Sigmoid colon (tissue), 7 donors: ENCODE measurements around the gene KCNIP1. TPM values are rescaled to one million over a fixed set of nuclear protein-coding genes. Genes with fewer than 3 reads are reported as not detected.

ENCODE experiments used
- DNase-seq: peaks from one replicate; pipeline ENCODE4 v3.0.0-alpha.2; 2019
- H3K27ac ChIP-seq, 4 donors: fragments of 200-600 bp; sonication (generic); one replicate each; pipeline ENCODE4 v1.5.1; 2016 to 2019; ENCODE audit warnings: mild to moderate bottlenecking in 1 of 4
- H3K27me3 ChIP-seq, 3 donors: fragments of 200-600 bp; sonication (generic); one replicate each; pipeline ENCODE4 v1.5.1; 2019; ENCODE audit warnings: mild to moderate bottlenecking in 1 of 3
- H3K36me3 ChIP-seq, 4 donors: fragments of 200-600 bp; sonication (generic); one replicate each; pipeline ENCODE4 v1.5.1; 2016 to 2019
- H3K4me1 ChIP-seq, 4 donors: fragments of 200-600 bp; sonication (generic); one replicate each; pipeline ENCODE4 v1.5.1; 2017 to 2019
- H3K4me3 ChIP-seq, 4 donors: fragments of 200-600 bp; sonication (generic); one replicate each; pipeline ENCODE4 v1.5.1; 2017 to 2019; ENCODE audit warnings: mild to moderate bottlenecking in 2 of 4, moderate library complexity in 1 of 4
- H3K9me3 ChIP-seq, 4 donors: fragments of 200-600 bp in 3 of 4; sonication (generic) in 3 of 4; one replicate each; pipeline versions ENCODE4 v1.5.1 to v1.6.1; 2013 to 2019
- EP300 ChIP-seq, 4 donors: sonication (generic); formaldehyde crosslinking; IDR thresholded peaks; one replicate each; pipeline ENCODE4 v1.6.1; 2017; ENCODE audit warnings: antibody characterized with exemption in 4 of 4
- POLR2A ChIP-seq, 2 donors: fragments of 450-650 bp; IDR thresholded peaks; one replicate each; pipeline ENCODE4 v1.6.1; 2016; ENCODE audit warnings: antibody characterized with exemption in 2 of 2, mild to moderate bottlenecking in 2 of 2, moderate library complexity in 2 of 2
- POLR2AphosphoS5 ChIP-seq, 4 donors: sonication (generic); formaldehyde crosslinking; IDR thresholded peaks; one replicate each; pipeline ENCODE4 v1.6.1; 2017; ENCODE audit warnings: antibody characterized with exemption in 4 of 4
- WGBS, 2 donors: extraction: QIAGEN DNeasy Blood & Tissue Kit; methylation state at CpG; one replicate each; pipeline ENCODE4 v1.1.7; 2013; 5-methylcytosine and 5-hydroxymethylcytosine counted together
- intact Hi-C: fragments of 100-400 bp; cut with DNase I; formaldehyde crosslinking; loops from one replicate; pipeline ENCODE4 v1.15.1; 2023
- polyA plus RNA-seq, 3 donors: library from polyadenylated mRNA; stranded (reverse); fragments of 200-250 nt; gene quantifications; one replicate each; pipeline ENCODE4 v1.2.3, GENCODE V29; 2013
- total RNA-seq, 4 donors: library from RNA; depleted of rRNA; stranded (reverse); fragments of >200 nt; gene quantifications; one replicate each; pipeline ENCODE4 v1.1.0, GENCODE V29; 2016
- TF ChIP-seq, protein P1 (sequence below), 4 experiments: fragments of 450-650 bp in 3 of 4; fragments of 200-600 bp in 1 of 4; IDR thresholded peaks; one replicate each; pipeline ENCODE4 v1.5.1; 2016 to 2019; ENCODE audit warnings: antibody characterized with exemption in 4 of 4, mild to moderate bottlenecking in 3 of 4, moderate library complexity in 2 of 4
- donor health status: healthy with polysubstance abuse.
- donor health status: Bipolar disorder and iron deficiency.
- donor health status: healthy.

The KCNIP1 gene
- total and polyA plus RNA-seq, 7 donors: 0.28 to 2.8 (median 1.1) TPM; not detected in 2

DNA sequence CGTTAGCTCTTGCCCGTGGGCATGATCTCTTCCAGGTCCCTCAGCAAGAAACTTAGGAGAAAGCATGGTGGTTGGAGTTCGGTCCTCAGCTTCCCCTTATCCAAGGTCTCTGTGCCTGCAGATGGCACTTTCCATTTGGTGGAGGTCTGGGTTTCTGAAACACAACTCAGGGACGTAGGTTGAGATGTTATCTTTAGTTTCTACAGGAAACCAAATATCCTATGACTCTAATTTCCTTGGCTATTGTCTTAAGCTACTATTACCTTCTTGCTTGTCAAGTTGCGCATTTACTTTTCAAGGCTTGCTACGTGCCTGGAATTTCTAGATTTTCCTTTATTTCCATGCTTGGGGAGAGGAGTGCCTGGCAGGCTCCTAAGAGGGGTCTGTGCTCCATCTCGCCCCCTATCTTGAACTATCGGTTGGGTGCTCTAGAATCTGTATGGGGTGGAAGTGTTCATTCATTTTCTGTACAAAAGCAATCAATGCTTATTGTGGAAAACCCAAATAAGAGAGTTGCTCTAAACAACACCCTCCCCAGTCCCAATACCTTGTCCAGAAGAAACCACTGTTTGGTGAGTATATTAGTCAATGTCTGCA, 32.9 kb upstream of the KCNIP1 start:
- intact Hi-C loops: no loop called here
- WGBS, 2 donors: 71 to 81% methylated on average over 8 of the region's 8 CpGs
- Histone ChIP-seq H3K36me3 (no peaks in the 10 kb centered on the region), H3K4me3 (no peak overlapping the region), H3K4me1 (no peaks in the 10 kb centered on the region), H3K27me3 (no peaks in the 10 kb centered on the region), H3K9me3 (peaks cover 0 to 3% (median 0%) of the 10 kb centered on the region in 4 donors), H3K27ac (no peak overlapping the region)
- DNase-seq: no peak
- TF ChIP-seq, protein P1, sequence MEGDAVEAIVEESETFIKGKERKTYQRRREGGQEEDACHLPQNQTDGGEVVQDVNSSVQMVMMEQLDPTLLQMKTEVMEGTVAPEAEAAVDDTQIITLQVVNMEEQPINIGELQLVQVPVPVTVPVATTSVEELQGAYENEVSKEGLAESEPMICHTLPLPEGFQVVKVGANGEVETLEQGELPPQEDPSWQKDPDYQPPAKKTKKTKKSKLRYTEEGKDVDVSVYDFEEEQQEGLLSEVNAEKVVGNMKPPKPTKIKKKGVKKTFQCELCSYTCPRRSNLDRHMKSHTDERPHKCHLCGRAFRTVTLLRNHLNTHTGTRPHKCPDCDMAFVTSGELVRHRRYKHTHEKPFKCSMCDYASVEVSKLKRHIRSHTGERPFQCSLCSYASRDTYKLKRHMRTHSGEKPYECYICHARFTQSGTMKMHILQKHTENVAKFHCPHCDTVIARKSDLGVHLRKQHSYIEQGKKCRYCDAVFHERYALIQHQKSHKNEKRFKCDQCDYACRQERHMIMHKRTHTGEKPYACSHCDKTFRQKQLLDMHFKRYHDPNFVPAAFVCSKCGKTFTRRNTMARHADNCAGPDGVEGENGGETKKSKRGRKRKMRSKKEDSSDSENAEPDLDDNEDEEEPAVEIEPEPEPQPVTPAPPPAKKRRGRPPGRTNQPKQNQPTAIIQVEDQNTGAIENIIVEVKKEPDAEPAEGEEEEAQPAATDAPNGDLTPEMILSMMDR (IDR thresholded peaks at IDR 0.05): no peak
- TF ChIP-seq POLR2A (IDR thresholded peaks at IDR 0.05) (no peak), EP300 (IDR thresholded peaks at IDR 0.05) (no peak), POLR2AphosphoS5 (IDR thresholded peaks at IDR 0.05) (no peak)

DNA sequence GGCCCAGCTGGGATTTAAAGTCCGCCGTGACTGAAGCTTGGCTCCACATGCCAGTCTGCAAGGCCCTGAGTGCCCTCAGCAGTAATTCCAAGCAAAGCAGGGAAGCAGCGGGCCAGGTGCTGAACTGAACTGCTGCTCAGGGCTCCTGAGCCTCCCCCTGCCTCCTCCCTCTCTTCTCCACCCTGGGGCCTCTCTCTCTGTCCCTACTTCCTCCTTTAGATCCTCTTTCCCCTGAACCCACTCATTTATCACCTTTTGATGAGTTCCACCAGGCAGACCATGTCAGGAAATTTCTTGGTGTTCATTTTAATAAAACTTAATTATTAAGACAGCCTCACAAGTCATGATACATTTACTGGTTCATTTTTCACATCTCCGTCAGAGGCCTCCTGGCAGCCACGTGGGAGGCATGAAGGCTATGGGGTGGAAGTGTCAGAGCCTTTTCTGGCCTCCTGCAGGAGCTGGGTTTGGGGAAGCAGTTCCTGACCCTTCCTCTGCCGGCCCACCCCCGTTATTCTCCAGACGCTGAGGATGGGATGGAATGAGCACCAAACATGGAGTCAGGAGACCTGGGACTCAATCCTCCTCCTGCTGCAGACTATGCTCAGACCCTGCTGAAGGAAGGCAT, 32.2 kb upstream of the KCNIP1 start:
- H3K36me3 ChIP-seq: no peaks in the 10 kb centered on the region
- TF ChIP-seq, protein P1 (IDR thresholded peaks at IDR 0.05): no peak
- no peak for TF ChIP-seq POLR2AphosphoS5 (IDR thresholded peaks at IDR 0.05)
- no peak for TF ChIP-seq EP300 (IDR thresholded peaks at IDR 0.05)
- TF ChIP-seq POLR2A (IDR thresholded peaks at IDR 0.05): no peak
- DNase-seq: no peak
- H3K4me1 ChIP-seq: no peaks in the 10 kb centered on the region
- no peaks in the 10 kb centered on the region for H3K27me3 ChIP-seq
- whole genome bisulfite sequencing, 2 donors: 66 to 73% methylated on average over 8 of the region's 8 CpGs
- H3K9me3 ChIP-seq: peaks cover 0 to 3% (median 0%) of the 10 kb centered on the region in 4 donors
- intact Hi-C loops: no loop called here
- no peak overlapping the region for H3K4me3 ChIP-seq
- H3K27ac ChIP-seq: no peak overlapping the region

DNA sequence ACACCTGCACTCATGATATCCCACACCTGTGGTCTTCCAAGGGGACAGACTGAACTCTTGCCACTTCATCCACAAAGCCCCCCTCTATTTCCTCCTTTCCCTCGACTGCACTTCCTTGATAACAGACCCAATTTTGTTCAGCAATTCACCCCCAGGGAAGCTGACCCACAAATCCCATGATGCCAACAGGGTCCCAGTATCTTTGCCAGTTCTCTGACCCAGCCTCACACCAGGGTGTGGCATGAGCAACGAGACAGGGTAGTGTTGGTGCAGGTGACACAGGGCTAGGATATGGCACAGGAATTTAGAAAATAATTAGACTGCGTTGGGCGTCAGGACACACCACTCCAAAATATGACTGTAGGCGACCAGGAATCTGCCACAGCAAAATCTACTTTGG, 30.2 kb upstream of the KCNIP1 start:
- Histone ChIP-seq H3K36me3 (no peaks in the 10 kb centered on the region), H3K4me3 (no peak overlapping the region), H3K9me3 (peaks cover 0 to 3% (median 0%) of the 10 kb centered on the region in 4 donors), H3K27me3 (no peaks in the 10 kb centered on the region), H3K27ac (no peak overlapping the region), H3K4me1 (no peaks in the 10 kb centered on the region)
- 55 to 69% methylated on average over 5 of the region's 5 CpGs for WGBS, 2 donors
- no peak for TF ChIP-seq EP300 (IDR thresholded peaks at IDR 0.05)
- TF ChIP-seq POLR2AphosphoS5 (IDR thresholded peaks at IDR 0.05): no peak
- TF ChIP-seq POLR2A (IDR thresholded peaks at IDR 0.05): no peak
- TF ChIP-seq, protein P1 (IDR thresholded peaks at IDR 0.05): no peak
- intact Hi-C loops: no loop called here
- DNase-seq: no peak

GRCh38 chr5:170474489-170475274, 29.1 kb upstream of the KCNIP1 start:
- Histone ChIP-seq H3K27ac (no peak overlapping the region), H3K4me3 (no peak overlapping the region), H3K4me1 (no peaks in the 10 kb centered on the region), H3K36me3 (no peaks in the 10 kb centered on the region), H3K9me3 (peaks cover 0 to 3% (median 0%) of the 10 kb centered on the region in 4 donors), H3K27me3 (no peaks in the 10 kb centered on the region)
- DNase-seq: no peak
- WGBS, 2 donors: 87 to 90% methylated on average over 12 of the region's 12 CpGs
- intact Hi-C loops: no loop called here
- TF ChIP-seq POLR2AphosphoS5 (IDR thresholded peaks at IDR 0.05): no peak
- TF ChIP-seq EP300 (IDR thresholded peaks at IDR 0.05): no peak
- TF ChIP-seq, protein P1 (IDR thresholded peaks at IDR 0.05): no peak
- TF ChIP-seq POLR2A (IDR thresholded peaks at IDR 0.05): no peak
